GM19193 (cell line): ENCODE measurements around the gene GINM1.

ENCODE experiments used
- POLR2A ChIP-seq: IDR thresholded peaks from 4 replicates; pipeline ENCODE4 v1.6.1; 2011; ENCODE audit not compliant: insufficient read depth, insufficient read length; ENCODE audit errors: extremely low read depth

Gene GINM1

GRCh38 chr6:149567194-149567586 lies 1.0 kb downstream of the GINM1 start:
- no peak for TF ChIP-seq POLR2A

- no peak for TF ChIP-seq POLR2A
These were observed 1.9 kb downstream of the GINM1 start for GRCh38 chr6:149567945-149568585.

- no peak for TF ChIP-seq POLR2A
These were observed 14.7 kb downstream of the GINM1 start for GRCh38 chr6:149580880-149581279.

- TF ChIP-seq POLR2A: no peak
These were observed 15.2 kb downstream of the GINM1 start for GRCh38 chr6:149581349-149581748.

GRCh38 chr6:149586149-149586548 lies 20.0 kb downstream of the GINM1 start:
- TF ChIP-seq POLR2A: no peak

GRCh38 chr6:149592983-149593382 lies 26.8 kb downstream of the GINM1 start:
- no peak for TF ChIP-seq POLR2A

- no peak for TF ChIP-seq POLR2A
These were observed 27.2 kb downstream of the GINM1 start for GRCh38 chr6:149593408-149593807.

GRCh38 chr6:149600508-149600907 lies 34.3 kb downstream of the GINM1 start:
- no peak for TF ChIP-seq POLR2A

GRCh38 chr6:149608381-149608982 lies 42.3 kb downstream of the GINM1 start:
- TF ChIP-seq POLR2A: no peak

- no peak for TF ChIP-seq POLR2A
These were observed 48.2 kb downstream of the GINM1 start for GRCh38 chr6:149614337-149614736.

- TF ChIP-seq POLR2A: no peak
These were observed 49.6 kb downstream of the GINM1 start for GRCh38 chr6:149615805-149616204.

GRCh38 chr6:149627672-149628071 lies 61.5 kb downstream of the GINM1 start:
- no peak for TF ChIP-seq POLR2A

GRCh38 chr6:149628875-149629510 lies 62.8 kb downstream of the GINM1 start:
- TF ChIP-seq POLR2A: no peak

GRCh38 chr6:149634315-149634714 lies 68.1 kb downstream of the GINM1 start:
- TF ChIP-seq POLR2A: no peak

- no peak for TF ChIP-seq POLR2A
These were observed 69.9 kb downstream of the GINM1 start for GRCh38 chr6:149636124-149636523.
